Ovary (tissue), 9 donors: ENCODE measurements around the gene RECK. TPM values are rescaled to one million over a fixed set of nuclear protein-coding genes. Genes with fewer than 3 reads are reported as not detected.
A peak's percentile ranks its signal among the peaks of the same experiment; 100 is the strongest.

Source experiments
- DNase-seq, 5 donors: peaks; one replicate each; pipeline ENCODE4 v3.0.0-alpha.2; 2019 to 2020
- H3K27ac ChIP-seq, 2 donors: fragments of 200-600 bp; one replicate each; pipeline versions ENCODE4 v1.5.1 to v1.8.0; 2019 to 2022
- H3K27me3 ChIP-seq: fragments of 200-600 bp; one replicate; pipeline ENCODE4 v1.8.0; 2022
- H3K36me3 ChIP-seq: fragments of 200-600 bp; sonication (generic); one replicate; pipeline ENCODE4 v1.5.1; 2019
- H3K4me1 ChIP-seq: one replicate; pipeline ENCODE4 v1.8.1; 2013; ENCODE audit warnings: mild to moderate bottlenecking, moderate library complexity; ENCODE audit not compliant: insufficient read depth
- H3K4me3 ChIP-seq: fragments of 200-600 bp; sonication (generic); one replicate; pipeline ENCODE4 v1.5.1; 2017
- H3K9me3 ChIP-seq, 2 donors: fragments of 200-600 bp in 1 of 2; sonication (generic) in 1 of 2; one replicate each; pipeline versions ENCODE4 v1.5.1 to v1.8.1; 2013 to 2019; ENCODE audit warnings: mild to moderate bottlenecking in 1 of 2, moderate library complexity in 1 of 2
- EP300 ChIP-seq: sonication (generic); formaldehyde crosslinking; IDR thresholded peaks from one replicate; pipeline ENCODE4 v1.6.1; 2017; ENCODE audit warnings: antibody characterized with exemption
- POLR2A ChIP-seq: fragments of 450-650 bp; IDR thresholded peaks from one replicate; pipeline ENCODE4 v1.6.1; 2017; ENCODE audit warnings: antibody characterized with exemption, mild to moderate bottlenecking, moderate library complexity
- WGBS, 3 donors: extraction: QIAGEN DNeasy Blood & Tissue Kit in 1 of 3; methylation state at CpG; one replicate each; pipeline versions ENCODE4 v1.1.5 to v1.1.7; 2013 to 2017; 5-methylcytosine and 5-hydroxymethylcytosine counted together
- intact Hi-C, 4 donors: fragments of 100-400 bp; cut with DNase I; formaldehyde crosslinking; loops; one replicate each; pipeline versions ENCODE4 v1.11.0 to v1.15.1; 2022 to 2023
- polyA plus RNA-seq, 2 donors: library from polyadenylated mRNA; stranded (reverse); fragments of 200-250 nt in 1 of 2; fragments of 350-450 nt in 1 of 2; fragmentation: Illumina TruSeq in 1 of 2; extraction: RNeasy Lipid Tissue Mini Kit (QIAGEN cat#74804) in 1 of 2; gene quantifications; one replicate each; pipeline ENCODE4 v1.2.3, GENCODE V29; 2013 to 2014
- total RNA-seq, 7 donors: library from RNA; depleted of rRNA in 2 of 7; stranded (reverse); fragments of >200 nt in 2 of 7; fragmentation: NEBNext Ultra II Directional in 3 of 7; extraction: Animal tissue kit (Norgen Biotek cat#: 25700) in 3 of 7; gene quantifications; one replicate each; pipeline versions ENCODE4 v1.1.0 to v1.2.4, GENCODE V29; 2016 to 2023
- TF ChIP-seq, protein P1 (sequence below), 3 donors: fragments of 450-650 bp in 2 of 3; fragments of 200-600 bp in 1 of 3; IDR thresholded peaks; one replicate each; pipeline versions ENCODE4 v1.5.1 to v1.8.0; 2016 to 2022; ENCODE audit warnings: antibody characterized with exemption in 3 of 3, mild to moderate bottlenecking in 1 of 3
- donor health status: DM: no; HTN: no; CAD: no; lungs with moderate emphysema.
- donor health status: DM: no; HTN: no; CAD: no.
- donor health status: Bipolar disorder and iron deficiency.
- donor health status: DM: yes; HTN: yes; CAD: no.
- donor health status: DM: no; HTN: no; CAD: no.
- donor health status: DM: yes; HTN: yes; CAD: no.

RECK gene
- total and polyA plus RNA-seq, 9 donors = 10.7 to 24.2 (median 16.8) TPM

- Histone ChIP-seq H3K27ac (no peak overlapping the region), H3K4me3 (no peak overlapping the region), H3K36me3 (no peaks in the 10 kb centered on the region), H3K4me1 (no peaks in the 10 kb centered on the region), H3K9me3 (no peaks in the 10 kb centered on the region), H3K27me3 (no peaks in the 10 kb centered on the region)
- TF ChIP-seq EP300 (peak; percentile 85), POLR2A (no peak)
- TF ChIP-seq, protein P1, sequence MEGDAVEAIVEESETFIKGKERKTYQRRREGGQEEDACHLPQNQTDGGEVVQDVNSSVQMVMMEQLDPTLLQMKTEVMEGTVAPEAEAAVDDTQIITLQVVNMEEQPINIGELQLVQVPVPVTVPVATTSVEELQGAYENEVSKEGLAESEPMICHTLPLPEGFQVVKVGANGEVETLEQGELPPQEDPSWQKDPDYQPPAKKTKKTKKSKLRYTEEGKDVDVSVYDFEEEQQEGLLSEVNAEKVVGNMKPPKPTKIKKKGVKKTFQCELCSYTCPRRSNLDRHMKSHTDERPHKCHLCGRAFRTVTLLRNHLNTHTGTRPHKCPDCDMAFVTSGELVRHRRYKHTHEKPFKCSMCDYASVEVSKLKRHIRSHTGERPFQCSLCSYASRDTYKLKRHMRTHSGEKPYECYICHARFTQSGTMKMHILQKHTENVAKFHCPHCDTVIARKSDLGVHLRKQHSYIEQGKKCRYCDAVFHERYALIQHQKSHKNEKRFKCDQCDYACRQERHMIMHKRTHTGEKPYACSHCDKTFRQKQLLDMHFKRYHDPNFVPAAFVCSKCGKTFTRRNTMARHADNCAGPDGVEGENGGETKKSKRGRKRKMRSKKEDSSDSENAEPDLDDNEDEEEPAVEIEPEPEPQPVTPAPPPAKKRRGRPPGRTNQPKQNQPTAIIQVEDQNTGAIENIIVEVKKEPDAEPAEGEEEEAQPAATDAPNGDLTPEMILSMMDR (IDR thresholded peaks at IDR 0.05) = no peak
- DNase-seq = no peak
- intact Hi-C loops = loop anchor here in 1 of 4 donors (10.0 kb wide), 1 partner anchor 65 kb away; no protein-coding TSS in a partner anchor
- 33 to 49% (median 48%) methylated on average over 3 of the region's 3 CpGs for WGBS, 3 donors
Measured at GRCh38 chr9:36029765-36030528, 6.8 kb upstream of the RECK start.

GRCh38 chr9:36030871-36031270 is 5.8 kb upstream of the RECK start:
- Histone ChIP-seq H3K36me3 (no peaks in the 10 kb centered on the region), H3K4me1 (no peaks in the 10 kb centered on the region), H3K9me3 (no peaks in the 10 kb centered on the region), H3K27me3 (no peaks in the 10 kb centered on the region), H3K27ac (no peak overlapping the region), H3K4me3 (no peak overlapping the region)
- no peak for DNase-seq
- intact Hi-C loops = no loop called here
- TF ChIP-seq, protein P1 (IDR thresholded peaks at IDR 0.05) = no peak
- 79 to 85% (median 82%) methylated on average over 3 of the region's 3 CpGs for WGBS, 3 donors

DNA sequence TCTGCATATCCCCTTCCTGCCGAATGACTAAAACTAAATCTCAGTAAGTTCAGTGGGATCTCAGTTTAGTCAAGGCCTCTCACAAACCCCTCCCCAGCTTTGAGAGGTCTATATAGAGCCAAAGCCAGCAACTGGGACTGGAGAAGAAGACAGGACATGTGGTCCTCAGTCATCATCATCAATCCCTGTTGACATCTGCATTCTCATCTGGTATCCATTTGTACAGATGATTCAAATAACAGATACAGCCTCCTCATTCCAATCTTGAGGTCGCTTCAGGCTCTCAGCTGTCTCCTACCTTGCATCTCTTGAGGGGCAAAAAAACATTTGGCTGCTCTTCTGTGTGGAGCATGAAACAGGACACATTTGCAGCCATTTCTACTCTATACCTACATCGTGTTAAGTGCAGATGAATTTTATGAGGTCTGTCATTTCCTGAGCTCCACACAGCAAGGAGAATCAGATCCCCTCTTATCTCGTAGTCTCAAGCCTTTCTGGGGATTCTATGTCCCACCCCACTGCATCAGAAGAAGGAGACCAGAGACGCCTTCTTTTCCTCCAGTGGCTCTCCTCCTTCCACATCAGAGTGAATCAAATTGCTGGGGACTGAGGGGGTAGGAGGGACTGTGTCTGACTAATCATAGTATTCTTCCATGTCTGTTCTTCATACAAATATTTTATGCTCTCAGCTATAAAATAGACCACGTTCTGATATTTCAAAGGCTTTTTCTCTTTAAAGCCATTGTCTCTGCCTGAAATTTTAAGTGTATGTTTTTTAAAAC is 4.7 kb upstream of the RECK start:
- intact Hi-C loops = no loop called here
- WGBS, 3 donors = 82 to 87% (median 85%) methylated on average over 6 of the region's 6 CpGs
- no peak for TF ChIP-seq POLR2A
- TF ChIP-seq EP300 = no peak
- TF ChIP-seq, protein P1 (IDR thresholded peaks at IDR 0.05) = no peak
- H3K9me3 ChIP-seq = no peaks in the 10 kb centered on the region
- H3K27ac ChIP-seq = no peak overlapping the region
- no peak for DNase-seq
- peaks cover 3% of the 10 kb centered on the region for H3K4me1 ChIP-seq
- no peaks in the 10 kb centered on the region for H3K27me3 ChIP-seq
- no peaks in the 10 kb centered on the region for H3K36me3 ChIP-seq
- H3K4me3 ChIP-seq = no peak overlapping the region

GRCh38 chr9:36033788-36034187 is 2.9 kb upstream of the RECK start:
- Histone ChIP-seq H3K4me1 (peaks cover 5% of the 10 kb centered on the region), H3K9me3 (no peaks in the 10 kb centered on the region), H3K27ac (no peak overlapping the region), H3K27me3 (no peaks in the 10 kb centered on the region), H3K4me3 (no peak overlapping the region), H3K36me3 (no peaks in the 10 kb centered on the region)
- TF ChIP-seq, protein P1 (IDR thresholded peaks at IDR 0.05) = no peak
- TF ChIP-seq POLR2A = no peak
- no peak for TF ChIP-seq EP300
- 87 to 94% (median 89%) methylated on average over 3 of the region's 3 CpGs for WGBS, 3 donors
- no peak for DNase-seq
- intact Hi-C loops = no loop called here
